Activated CD8-positive, alpha-beta T cell treated with anti-CD3 and anti-CD28 coated beads, Interleukin-2, amount 10 ng/mL, durations not matched to agents 7 days and 5 days (primary cell): ENCODE measurements around the gene SHC4. TPM values are rescaled to one million over a fixed set of nuclear protein-coding genes. Genes with fewer than 3 reads are reported as not detected.
"Not testable (repeated sequence)": the region's sequence is repeated elsewhere in the genome, so short reads cannot be mapped to it uniquely, and the experiment has no call there.

Source experiments
- ATAC-seq: fragments of 150-1000 bp; cut with Tn5 transposase; one replicate; pipeline ENCODE4 v1.10.0; 2021; ENCODE audit warnings: moderate library complexity
- CTCF ChIA-PET: fragments of 350-600 bp; sonication (Branson Sonifier 250); formaldehyde crosslinking; loops from one replicate; lab custom pipeline; 2021; ENCODE audit warnings: antibody characterized with exemption; lab: Charles Lee
- POLR2A ChIA-PET: fragments of 350-600 bp; sonication (Branson Sonifier 250); formaldehyde crosslinking; loops from one replicate; lab custom pipeline; 2021; ENCODE audit warnings: antibody characterized with exemption; lab: Charles Lee
- DNase-seq: peaks from one replicate; pipeline ENCODE4 v3.0.0-alpha.2; 2020
- H3K27ac Mint-ChIP-seq: one replicate; pipeline ENCODE4 v1.8.0; 2021; ENCODE audit warnings: mild to moderate bottlenecking, mixed read lengths
- H3K27me3 Mint-ChIP-seq: one replicate; pipeline ENCODE4 v1.8.0; 2021; ENCODE audit warnings: low read depth, mixed read lengths
- H3K36me3 Mint-ChIP-seq: one replicate; pipeline ENCODE4 v1.8.0; 2021; ENCODE audit warnings: low read depth, mixed read lengths
- H3K4me1 Mint-ChIP-seq: one replicate; pipeline ENCODE4 v1.8.0; 2021; ENCODE audit warnings: low read depth, mixed read lengths
- H3K4me3 Mint-ChIP-seq: one replicate; pipeline ENCODE4 v1.8.0; 2021; ENCODE audit warnings: mild to moderate bottlenecking, mixed read lengths
- H3K9me3 Mint-ChIP-seq: one replicate; pipeline ENCODE4 v1.8.0; 2022; ENCODE audit warnings: mixed read lengths; ENCODE audit not compliant: insufficient read depth
- total RNA-seq, 2 experiments: library from RNA; stranded (reverse); gene quantifications; one replicate each; pipeline ENCODE4 v1.2.3, GENCODE V29; 2021

SHC4 gene
- total RNA-seq, 2 experiments from 2014 or later = 0.65 to 0.66 TPM

GRCh38 chr15:48865370-48866079 lies 98.2 kb downstream of the SHC4 start:
- Mint-ChIP-seq H3K4me3 (no peak overlapping the region), H3K36me3 (no peaks in the 10 kb centered on the region), H3K4me1 (peaks cover 9% of the 10 kb centered on the region), H3K27ac (no peak overlapping the region), H3K27me3 (peaks cover 9% of the 10 kb centered on the region), H3K9me3 (no peaks in the 10 kb centered on the region)
- CTCF ChIA-PET = interaction anchor here (1.6 to 2.5 kb wide), 3 partner anchors 13 to 110 kb away, joined by 5 to 8 read pairs (median 5); partner anchors contain the start of gene EID1
- POLR2A ChIA-PET = interaction anchor here (2.2 kb wide), 1 partner anchor 12 kb away, joined by 8 read pairs; the partner anchor contains the start of gene EID1
- no peak for DNase-seq
- no peak for ATAC-seq

- DNase-seq = peak; percentile 25
- POLR2A ChIA-PET = interaction anchor here (1.7 to 2.1 kb wide), 2 partner anchors 15 to 103 kb away, joined by 5 to 11 read pairs; partner anchors contain the start of gene EID1
Measured at GRCh38 chr15:48862705-48863104, 101.0 kb downstream of the SHC4 start.

GRCh38 chr15:48861813-48862431 lies 101.8 kb downstream of the SHC4 start:
- ChIA-PET POLR2A (interaction anchor here (0.7 to 2.1 kb wide), 4 partner anchors 16 to 1401 kb away, joined by 3 to 11 read pairs (median 4); partner anchors contain the start of gene EID1), CTCF (interaction anchor here (0.6 to 6.5 kb wide), 40 partner anchors 9 to 1284 kb away, joined by 3 to 103 read pairs (median 4); partner anchors contain the start of genes CEP152, COPS2, EID1 and SECISBP2L)
- ATAC-seq (peak; percentile 61), DNase-seq (peak; percentile 64)
- Mint-ChIP-seq H3K4me1 (peaks cover 17% of the 10 kb centered on the region), H3K4me3 (no peak overlapping the region), H3K27me3 (peaks cover 20% of the 10 kb centered on the region), H3K36me3 (no peaks in the 10 kb centered on the region), H3K9me3 (no peaks in the 10 kb centered on the region), H3K27ac (no peak overlapping the region)

More at GRCh38 chr15:48862705-48863104, 101.0 kb downstream of the SHC4 start:
- Mint-ChIP-seq H3K9me3 (no peaks in the 10 kb centered on the region), H3K27me3 (peaks cover 18% of the 10 kb centered on the region), H3K27ac (no peak overlapping the region), H3K4me1 (peaks cover 17% of the 10 kb centered on the region), H3K36me3 (no peaks in the 10 kb centered on the region), H3K4me3 (no peak overlapping the region)
- peak; percentile 58 for ATAC-seq
- CTCF ChIA-PET = interaction anchor here (0.9 to 6.5 kb wide), 17 partner anchors 10 to 1140 kb away, joined by 3 to 103 read pairs (median 5); partner anchors contain the start of genes EID1 and SHC4

- H3K36me3 Mint-ChIP-seq = no peaks in the 10 kb centered on the region
- ChIA-PET CTCF (interaction anchor here (0.7 to 6.5 kb wide), 7 partner anchors 8 to 563 kb away, joined by 3 to 103 read pairs (median 4); partner anchors contain the start of genes CEP152, FGF7 and SHC4), POLR2A (no interaction called here)
- ATAC-seq = no peak
- no peaks in the 10 kb centered on the region for H3K9me3 Mint-ChIP-seq
- DNase-seq = no peak
- H3K4me3 Mint-ChIP-seq = no peak overlapping the region
- peaks cover 27% of the 10 kb centered on the region for H3K27me3 Mint-ChIP-seq
- peaks cover 17% of the 10 kb centered on the region for H3K4me1 Mint-ChIP-seq
- H3K27ac Mint-ChIP-seq = no peak overlapping the region
Measured at GRCh38 chr15:48859426-48859825, 104.3 kb downstream of the SHC4 start.

- no peaks in the 10 kb centered on the region for H3K9me3 Mint-ChIP-seq
- H3K27ac Mint-ChIP-seq = no peak overlapping the region
- H3K36me3 Mint-ChIP-seq = no peaks in the 10 kb centered on the region
- peaks cover 33% of the 10 kb centered on the region for H3K27me3 Mint-ChIP-seq
- ATAC-seq (no peak), DNase-seq (no peak)
- CTCF ChIA-PET = interaction anchor here (1.5 to 6.5 kb wide), 5 partner anchors 9 to 564 kb away, joined by 3 to 103 read pairs (median 4); partner anchors contain the start of genes FGF7 and SHC4
- POLR2A ChIA-PET = no interaction called here
- peaks cover 17% of the 10 kb centered on the region for H3K4me1 Mint-ChIP-seq
- no peak overlapping the region for H3K4me3 Mint-ChIP-seq
Measured at GRCh38 chr15:48858401-48858800, 105.3 kb downstream of the SHC4 start.

GRCh38 chr15:48856942-48857341 lies 106.8 kb downstream of the SHC4 start:
- no peak for ATAC-seq
- ChIA-PET POLR2A (no interaction called here), CTCF (no interaction called here)
- no peak overlapping the region for H3K27ac Mint-ChIP-seq
- no peak for DNase-seq
- H3K9me3 Mint-ChIP-seq = no peaks in the 10 kb centered on the region
- no peaks in the 10 kb centered on the region for H3K36me3 Mint-ChIP-seq
- H3K4me3 Mint-ChIP-seq = no peak overlapping the region
- H3K27me3 Mint-ChIP-seq = peaks cover 36% of the 10 kb centered on the region
- peaks cover 10% of the 10 kb centered on the region for H3K4me1 Mint-ChIP-seq

- peaks cover 39% of the 10 kb centered on the region for H3K27me3 Mint-ChIP-seq
- H3K4me1 Mint-ChIP-seq = peaks cover 8% of the 10 kb centered on the region
- DNase-seq (no peak), ATAC-seq (no peak)
- no peaks in the 10 kb centered on the region for H3K36me3 Mint-ChIP-seq
- H3K4me3 Mint-ChIP-seq = no peak overlapping the region
- no peak overlapping the region for H3K27ac Mint-ChIP-seq
- ChIA-PET CTCF (interaction anchor here (1.2 kb wide), 1 partner anchor 290 kb away, joined by 3 read pairs; no protein-coding TSS in a partner anchor), POLR2A (no interaction called here)
- no peaks in the 10 kb centered on the region for H3K9me3 Mint-ChIP-seq
Measured at GRCh38 chr15:48855501-48856440, 107.9 kb downstream of the SHC4 start.

GRCh38 chr15:48854434-48854833 lies 109.3 kb downstream of the SHC4 start:
- CTCF ChIA-PET, H3K27ac Mint-ChIP-seq, DNase-seq, POLR2A ChIA-PET, H3K36me3 Mint-ChIP-seq, ATAC-seq, H3K4me1 Mint-ChIP-seq, H3K9me3 Mint-ChIP-seq, H3K4me3 Mint-ChIP-seq: not testable (repeated sequence)
- peaks cover 40% of the 10 kb centered on the region for H3K27me3 Mint-ChIP-seq

- Mint-ChIP-seq H3K36me3 (no peaks in the 10 kb centered on the region), H3K4me1 (no peaks in the 10 kb centered on the region), H3K27me3 (peaks cover 31% of the 10 kb centered on the region), H3K9me3 (no peaks in the 10 kb centered on the region), H3K4me3 (no peak overlapping the region), H3K27ac (no peak overlapping the region)
- ChIA-PET POLR2A (no interaction called here), CTCF (interaction anchor here (1.0 kb wide), 1 partner anchor 10 kb away, joined by 3 read pairs; no protein-coding TSS in a partner anchor)
- DNase-seq (no peak), ATAC-seq (no peak)
Measured at GRCh38 chr15:48851956-48852355, 111.8 kb downstream of the SHC4 start.

GRCh38 chr15:48850648-48851047 lies 113.1 kb downstream of the SHC4 start:
- H3K4me1 Mint-ChIP-seq = no peaks in the 10 kb centered on the region
- DNase-seq (no peak), ATAC-seq (no peak)
- ChIA-PET POLR2A (no interaction called here), CTCF (no interaction called here)
- peaks cover 25% of the 10 kb centered on the region for H3K27me3 Mint-ChIP-seq
- no peaks in the 10 kb centered on the region for H3K9me3 Mint-ChIP-seq
- H3K36me3 Mint-ChIP-seq = no peaks in the 10 kb centered on the region
- no peak overlapping the region for H3K27ac Mint-ChIP-seq
- H3K4me3 Mint-ChIP-seq = no peak overlapping the region

- no peak for ATAC-seq
- no peaks in the 10 kb centered on the region for H3K4me1 Mint-ChIP-seq
Measured at GRCh38 chr15:48845123-48845522, 118.6 kb downstream of the SHC4 start.

More at GRCh38 chr15:48845123-48845522, 118.6 kb downstream of the SHC4 start:
- H3K27ac Mint-ChIP-seq = no peak overlapping the region
- no peaks in the 10 kb centered on the region for H3K36me3 Mint-ChIP-seq
- DNase-seq = no peak
- CTCF ChIA-PET = interaction anchor here (0.8 to 1.2 kb wide), 2 partner anchors 16 to 130 kb away, joined by 3 read pairs; no protein-coding TSS in a partner anchor
- no peak overlapping the region for H3K4me3 Mint-ChIP-seq
- POLR2A ChIA-PET = no interaction called here
- peaks cover 5% of the 10 kb centered on the region for H3K27me3 Mint-ChIP-seq
- H3K9me3 Mint-ChIP-seq = no peaks in the 10 kb centered on the region
